GM18499 (cell line): Measurements from ENCODE around the gene LPP.

ENCODE experiments used
- ATAC-seq: cut with Tn5 transposase; IDR thresholded peaks from one replicate; pipeline ENCODE4 v1.9.1; 2021; ENCODE audit warnings: moderate number of reproducible peaks; ENCODE audit not compliant: insufficient read depth, unreplicated experiment

LPP gene

GRCh38 chr3:188266562-188267274 lies 112.8 kb downstream of the LPP start:
- no peak for ATAC-seq

GRCh38 chr3:188267790-188268335 lies 113.9 kb downstream of the LPP start:
- no peak for ATAC-seq

GRCh38 chr3:188268336-188268735 lies 114.4 kb downstream of the LPP start:
- ATAC-seq, result no peak

- no peak for ATAC-seq
Measured at GRCh38 chr3:188269040-188269439, 115.1 kb downstream of the LPP start.

GRCh38 chr3:188270423-188270972 lies 116.5 kb downstream of the LPP start:
- no peak for ATAC-seq

GRCh38 chr3:188271226-188271914 lies 117.4 kb downstream of the LPP start:
- no peak for ATAC-seq

- ATAC-seq, result no peak
Measured at GRCh38 chr3:188272481-188273372, 118.8 kb downstream of the LPP start.

- ATAC-seq, result no peak
Measured at GRCh38 chr3:188274249-188274915, 120.4 kb downstream of the LPP start.

GRCh38 chr3:188276375-188276774 lies 122.4 kb downstream of the LPP start:
- no peak for ATAC-seq

- no peak for ATAC-seq
Measured at GRCh38 chr3:188278717-188279324, 124.9 kb downstream of the LPP start.

GRCh38 chr3:188279502-188280335 lies 125.8 kb downstream of the LPP start:
- ATAC-seq, result no peak

GRCh38 chr3:188280627-188281026 lies 126.7 kb downstream of the LPP start:
- ATAC-seq, result no peak

- ATAC-seq, result no peak
Measured at GRCh38 chr3:188282871-188283270, 128.9 kb downstream of the LPP start.

- ATAC-seq, result no peak
Measured at GRCh38 chr3:188283347-188283746, 129.4 kb downstream of the LPP start.

- ATAC-seq, result no peak
Measured at GRCh38 chr3:188284455-188285212, 130.7 kb downstream of the LPP start.

- ATAC-seq, result no peak
Measured at GRCh38 chr3:188286087-188286513, 132.1 kb downstream of the LPP start.

- no peak for ATAC-seq
Measured at GRCh38 chr3:188287339-188287738, 133.4 kb downstream of the LPP start.
